H1 (cell line): ENCODE data around the gene SLC39A7. TPM values are rescaled to one million over a fixed set of nuclear protein-coding genes. Genes with fewer than 3 reads are reported as not detected.

Experiments used
- EZH2 ChIP-seq: fragments of 200-600 bp; sonication (generic); IDR thresholded peaks from 2 replicates; pipeline ENCODE4 v1.7.1; 2012; ENCODE audit warnings: low read depth, mild to moderate bottlenecking, moderate library complexity, low read length, inconsistent platforms; ENCODE audit not compliant: severe bottlenecking
- MAX ChIP-seq: IDR thresholded peaks from 2 replicates; pipeline ENCODE4 v1.6.1; 2012; ENCODE audit warnings: inconsistent platforms
- RNF2 ChIP-seq: fragments of 200-900, 300-1000 bp; sonication (generic); IDR thresholded peaks from 2 replicates; pipeline ENCODE4 v1.7.1; 2016; ENCODE audit warnings: borderline replicate concordance, low read depth, mild to moderate bottlenecking, antibody characterized with exemption, low read length; ENCODE audit not compliant: poor library complexity, severe bottlenecking; ENCODE audit errors: missing control alignments
- SP4 ChIP-seq: IDR thresholded peaks from 2 replicates; pipeline ENCODE4 v1.6.1; 2012; ENCODE audit warnings: low read length, inconsistent platforms
- polyA plus RNA-seq, 7 experiments: library from polyadenylated mRNA; depleted of rRNA in 3 of 7; stranded (reverse) in 5 of 7; unstranded in 2 of 7; fragments of >200 nt in 5 of 7; fragments of 200-250 nt in 2 of 7; gene quantifications; 1 replicate in 5 of 7; 2 replicates in 1 of 7; 4 replicates in 1 of 7; pipeline versions ENCODE4 v1.2.1 to v1.2.3, GENCODE V29; 2011 to 2013; ENCODE audit warnings: missing spikeins in 2 of 7, mixed read lengths in 2 of 7
- total RNA-seq: library from RNA; stranded (reverse); fragmentation: NEBNext Ultra II Directional; extraction: Animal tissue kit (Norgen Biotek cat#: 25700); gene quantifications from 2 replicates; pipeline ENCODE4 v1.2.1, GENCODE V29; 2021

SLC39A7 gene
- total and polyA plus RNA-seq, 2 of the 8 experiments (the other 6 are each of a cell fraction or from before 2014, with no cell fraction given), result 63.3 to 123 TPM

- TF ChIP-seq MAX (0 out of 2 replicates have a peak, but pooled peaks have one; percentile 10), RNF2 (peak; percentile 57), SP4 (no peak), EZH2 (peak; percentile 61)
These were observed 12.7 kb downstream of the SLC39A7 start (continued) for GRCh38 chr6:33213166-33213988.
